K562 (cell line): ENCODE results near the gene SEC24A. TPM values are rescaled to one million over a fixed set of nuclear protein-coding genes. Genes with fewer than 3 reads are reported as not detected.

Experiments
- ATAC-seq: fragments of 200-7000 bp; cut with Tn5 transposase; 3 replicates; pipeline ENCODE4 v1.9.1; 2020; ENCODE audit warnings: moderate library complexity
- BruUV-seq: library from RNA; stranded (reverse); fragments of 400-500 nt; replicated peaks from 2 replicates; lab custom pipeline; 2021; lab: Mats Ljungman, UMichigan
- CTCF ChIA-PET: fragments of 300-600 bp; formaldehyde crosslinking; extraction: SDS; loops from one replicate; lab custom pipeline; 2021; ENCODE audit warnings: low intra/inter-chr PET ratio; lab: Yijun Ruan, JAX
- POLR2A ChIA-PET: fragments of 300-600, 350-650 bp; sonication (Branson Sonifier 250); formaldehyde crosslinking; extraction: SDS; loops from one replicate; lab custom pipeline; 2021; ENCODE audit warnings: antibody characterized with exemption, inconsistent platforms; lab: Yijun Ruan, JAX
- DNase-seq, 4 experiments: peaks; one replicate each; pipeline versions ENCODE4 v3.0.0 to v3.0.0-alpha.2; 2011 to 2018; ENCODE audit warnings: low spot score in 3 of 4, mixed read lengths in 3 of 4; ENCODE audit errors: extremely low read depth in 1 of 4
- FAIRE-seq: peaks from 2 replicates; lab custom pipeline; 2011; peaks lifted over from hg19 to GRCh38; lab: Jason Lieb, UNC
- H2AFZ ChIP-seq: 2 replicates; pipeline ENCODE4 v1.6.0; 2011; ENCODE audit warnings: low read depth, low read length, control low read depth, inconsistent platforms
- H3K27ac ChIP-seq: fragments of 200-600 bp; 3 replicates; pipeline ENCODE4 v1.8.0; 2011; ENCODE audit warnings: low read depth, mild to moderate bottlenecking, control low read depth, inconsistent platforms, low read length, moderate library complexity, mixed read lengths; ENCODE audit errors: extremely low read depth
- H3K27me3 ChIP-seq, 2 experiments: fragments of 300-600 bp in 1 of 2; 2 replicates in 1 of 2; 3 replicates in 1 of 2; pipeline versions ENCODE4 v1.6.0 to v1.8.0; 2011; ENCODE audit warnings: inconsistent platforms in 2 of 2, low read length in 2 of 2, mild to moderate bottlenecking in 1 of 2, mixed read lengths in 1 of 2, moderate library complexity in 1 of 2; ENCODE audit not compliant: control insufficient read depth in 2 of 2, insufficient read depth in 2 of 2
- H3K36me3 ChIP-seq: fragments of 300-600 bp; 3 replicates; pipeline ENCODE4 v1.8.0; 2011; ENCODE audit warnings: mild to moderate bottlenecking, low read length, inconsistent platforms; ENCODE audit not compliant: control insufficient read depth, insufficient read depth
- H3K4me1 ChIP-seq, 2 experiments: fragments of 200-600 bp in 1 of 2; replicated peaks in 1 of 2; 2 replicates in 1 of 2; 3 replicates in 1 of 2; pipeline versions ENCODE4 v1.5.1 to v1.8.0; 2011; ENCODE audit warnings: inconsistent platforms in 2 of 2, low read length in 2 of 2, mild to moderate bottlenecking in 1 of 2, mixed read lengths in 1 of 2, moderate library complexity in 1 of 2; ENCODE audit not compliant: control insufficient read depth in 2 of 2, insufficient read depth in 2 of 2
- H3K4me2 ChIP-seq: 2 replicates; pipeline ENCODE4 v1.6.1; 2011; ENCODE audit warnings: low read length, control low read depth, inconsistent platforms, mixed read lengths; ENCODE audit not compliant: insufficient read depth
- H3K4me3 ChIP-seq: fragments of 200-600 bp; sonication (generic), shearing (Covaris generic); 2 replicates; pipeline ENCODE4 v1.5.1; 2016; ENCODE audit warnings: control low read depth, inconsistent platforms
- H3K79me2 ChIP-seq: fragments of 200-600 bp; 3 replicates; pipeline ENCODE4 v1.8.0; 2011; ENCODE audit warnings: low read length, inconsistent platforms; ENCODE audit not compliant: control insufficient read depth, insufficient read depth
- H3K9ac ChIP-seq, 2 experiments: 2 replicates each; pipeline versions ENCODE4 v1.6.0 to v1.6.1; 2011; ENCODE audit warnings: low read depth in 2 of 2, low read length in 2 of 2, control low read depth in 1 of 2, inconsistent platforms in 1 of 2, mild to moderate bottlenecking in 1 of 2, mixed read lengths in 1 of 2; ENCODE audit not compliant: insufficient read depth in 1 of 2
- H3K9me1 ChIP-seq: one replicate; pipeline ENCODE4 v1.6.0; 2011; ENCODE audit warnings: inconsistent platforms, mild to moderate bottlenecking, low read length, moderate library complexity; ENCODE audit not compliant: control insufficient read depth, insufficient read depth
- H3K9me3 ChIP-seq: replicated peaks from 2 replicates; pipeline ENCODE4 v1.5.1; 2011; ENCODE audit warnings: low read depth, low read length, inconsistent platforms; ENCODE audit not compliant: control insufficient read depth, insufficient read depth
- H4K20me1 ChIP-seq: replicated peaks from 2 replicates; pipeline ENCODE4 v1.6.1; 2011; ENCODE audit warnings: low read length, inconsistent platforms, mixed read lengths; ENCODE audit not compliant: control insufficient read depth, insufficient read depth
- ARNT ChIP-seq, 2 experiments: fragments of 450-650 bp; IDR thresholded peaks; 2 replicates each; pipeline ENCODE4 v1.6.1; 2016; ENCODE audit warnings: mild to moderate bottlenecking in 1 of 2
- BHLHE40 ChIP-seq: IDR thresholded peaks from 2 replicates; pipeline ENCODE4 v1.6.1; 2011; ENCODE audit warnings: low read length, improper control_type of control experiment
- E2F3 ChIP-seq: fragments of 250-450 bp; sonication (Bioruptor Pico); IDR thresholded peaks from 2 replicates; pipeline ENCODE4 v1.4.0; 2020; ENCODE audit warnings: mild to moderate bottlenecking
- HDAC2 ChIP-seq: fragments of 450-650 bp; IDR thresholded peaks from 2 replicates; pipeline ENCODE4 v1.6.1; 2016; ENCODE audit warnings: mild to moderate bottlenecking
- HEY1 ChIP-seq: fragments of 250-450 bp; sonication (Bioruptor Pico); IDR thresholded peaks from 2 replicates; pipeline ENCODE4 v1.5.0; 2020; ENCODE audit warnings: mild to moderate bottlenecking, moderate library complexity, borderline replicate concordance
- KHSRP ChIP-seq: fragments of 450-650 bp; IDR thresholded peaks from 2 replicates; pipeline ENCODE4 v1.6.1; 2017
- KLF13 ChIP-seq: fragments of 450-650 bp; IDR thresholded peaks from 2 replicates; pipeline ENCODE4 v1.6.1; 2016; ENCODE audit warnings: missing genetic modification characterization, low read depth, mild to moderate bottlenecking, missing compliant biosample characterization, moderate library complexity, borderline replicate concordance
- L3MBTL2 ChIP-seq: fragments of 450-650 bp; IDR thresholded peaks from 2 replicates; pipeline ENCODE4 v1.6.1; 2016; ENCODE audit warnings: mild to moderate bottlenecking, moderate library complexity
- MAZ ChIP-seq, 2 experiments: fragments of 450-650 bp in 1 of 2; sonication (generic) in 1 of 2; formaldehyde crosslinking; IDR thresholded peaks in 1 of 2; conservative IDR thresholded peaks in 1 of 2; 2 replicates each; pipeline versions ENCODE4 v1.4.0 to v1.5.0; 2020; ENCODE audit warnings: mild to moderate bottlenecking in 1 of 2, missing genetic modification reagents in 1 of 2
- MEIS2 ChIP-seq: fragments of 450-650 bp; IDR thresholded peaks from 2 replicates; pipeline ENCODE4 v1.6.1; 2014; ENCODE audit warnings: mild to moderate bottlenecking; ENCODE audit not compliant: partially characterized antibody
- MLLT1 ChIP-seq, 2 experiments: fragments of 450-650 bp; IDR thresholded peaks; 2 replicates each; pipeline ENCODE4 v1.6.1; 2016
- MTA2 ChIP-seq: fragments of 450-650 bp; IDR thresholded peaks from 2 replicates; pipeline ENCODE4 v1.6.1; 2016; ENCODE audit warnings: low read depth
- NFYB ChIP-seq: IDR thresholded peaks from 2 replicates; pipeline ENCODE4 v1.6.1; 2011; ENCODE audit warnings: mild to moderate bottlenecking, moderate library complexity; ENCODE audit not compliant: insufficient read length; ENCODE audit errors: extremely low read depth
- SRF ChIP-seq, 2 experiments: fragments of 250-450, 450-650 bp in 1 of 2; sonication (Bioruptor Pico) in 1 of 2; sonication (generic) in 1 of 2; formaldehyde crosslinking; IDR thresholded peaks; 2 replicates each; pipeline versions ENCODE4 v1.5.0 to v1.5.1; 2020 to 2022; ENCODE audit warnings: mild to moderate bottlenecking in 1 of 2, missing genetic modification reagents in 1 of 2
- TAF7 ChIP-seq: fragments of 450-650 bp; IDR thresholded peaks from 2 replicates; pipeline ENCODE4 v1.6.1; 2016; ENCODE audit warnings: missing genetic modification characterization, missing compliant biosample characterization
- WGBS: fragments of 100-300 bp; shearing (Covaris generic); methylation state at CpG from one replicate; pipeline ENCODE4 v1.1.6; 2016; ENCODE audit warnings: low coverage, mixed read lengths; ENCODE audit not compliant: insufficient coverage; ENCODE audit errors: missing lambda C conversion rate; 5-methylcytosine and 5-hydroxymethylcytosine counted together
- in situ Hi-C: fragments of 300-500 bp; cut with MboI; formaldehyde crosslinking; loops from 4 replicates; pipeline ENCODE4 v1.15.0; 2018; ENCODE audit warnings: inconsistent platforms, mixed read lengths
- intact Hi-C: fragments of 100-400 bp; cut with micrococcal nuclease; formaldehyde crosslinking; loops from 2 replicates; pipeline ENCODE4 v1.14.2; 2022
- polyA plus RNA-seq, 8 experiments: library from polyadenylated mRNA; depleted of rRNA in 4 of 8; stranded (reverse) in 5 of 8; unstranded in 3 of 8; fragments of >200 nt; fragmentation: Nextera tagmentation in 2 of 8; fragmentation: Illumina TruSeq in 1 of 8; extraction: Ambion mirVana in 2 of 8; extraction: Trizol in 1 of 8; gene quantifications; 2 replicates each; pipeline versions ENCODE4 v1.2.1 to v1.2.3, GENCODE V29; 2011 to 2014; ENCODE audit warnings: inconsistent platforms in 1 of 8, missing spikeins in 1 of 8
- total RNA-seq, 7 experiments: library from RNA; depleted of rRNA in 6 of 7; stranded (reverse); fragments of >200 nt in 6 of 7; fragmentation: Illumina TruSeq in 2 of 7; extraction: Trizol in 2 of 7; gene quantifications; 2 replicates each; pipeline versions ENCODE4 v1.2.1 to v1.2.3, GENCODE V29; 2011 to 2021; ENCODE audit warnings: low replicate concordance in 1 of 7
- TF ChIP-seq, protein P1 (sequence below): fragments of 450-650 bp; IDR thresholded peaks from 2 replicates; pipeline ENCODE4 v1.6.1; 2014; ENCODE audit warnings: low read depth, mild to moderate bottlenecking, moderate library complexity, borderline replicate concordance

The SEC24A gene
- total and polyA plus RNA-seq, 9 of the 15 experiments (the other 6 are each of a cell fraction or from before 2014, with no cell fraction given) = 7.9 to 36.5 (median 17.5) TPM

DNA sequence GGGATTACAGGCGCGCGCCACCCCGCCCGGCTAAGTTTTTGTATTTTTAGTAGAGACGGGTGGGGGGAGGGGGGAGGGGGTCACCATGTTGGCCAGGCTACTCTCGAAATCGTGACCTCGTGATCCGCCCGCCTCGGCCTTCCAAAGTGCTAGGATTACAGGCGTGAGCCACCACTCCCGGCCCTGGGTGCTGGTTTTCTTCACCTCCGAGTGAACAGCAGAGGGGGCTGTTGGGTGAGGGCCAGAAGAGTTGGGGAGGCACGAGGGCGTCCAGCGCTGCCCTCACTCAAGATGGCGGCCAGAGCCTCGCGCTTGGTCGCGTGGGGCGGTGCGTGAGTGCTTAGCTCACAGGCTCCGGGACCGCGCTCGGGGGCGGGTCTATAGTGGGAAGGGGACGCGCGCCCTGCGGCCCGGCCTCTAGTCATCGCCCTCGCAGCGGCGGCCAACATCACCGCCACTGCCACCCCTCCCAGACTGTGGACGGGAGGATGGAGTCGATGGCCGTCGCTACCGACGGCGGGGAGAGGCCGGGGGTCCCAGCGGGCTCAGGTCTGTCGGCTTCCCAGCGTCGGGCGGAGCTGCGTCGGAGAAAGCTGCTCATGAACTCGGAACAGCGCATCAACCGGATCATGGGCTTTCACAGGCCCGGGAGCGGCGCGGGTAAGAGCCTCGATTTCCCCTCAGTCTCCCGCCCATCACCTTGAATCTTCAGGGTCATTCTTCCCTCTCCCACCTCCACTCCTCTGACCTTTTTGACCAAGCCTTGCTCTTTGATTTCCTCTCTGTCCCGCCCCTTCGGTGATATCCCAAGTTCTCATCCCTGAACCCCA is 89.8 kb downstream of the SEC24A start, which contains the start of gene CAMLG (continued):
- TF ChIP-seq E2F3 (CRISPR knock-in tag) = peak; percentile 61
- TF ChIP-seq TAF7 (tag) = peak; percentile 55; the same call in 1 of the 2 replicates
- no peak for TF ChIP-seq NFYB
- TF ChIP-seq HDAC2 = no peak
- no peak for TF ChIP-seq MTA2
- no peak for TF ChIP-seq KHSRP
- TF ChIP-seq, all 486 proteins: peak for 161

GRCh38 chr5:134738963-134739661 is 90.5 kb downstream of the SEC24A start:
- peaks cover 25% of the 10 kb centered on the region; the same call in 2 of the 3 replicates for H3K36me3 ChIP-seq
- H3K4me3 ChIP-seq = peak overlapping the region; percentile 71
- peaks cover 13 to 15% of the 10 kb centered on the region in 2 experiments for H3K4me1 ChIP-seq
- peak; percentile 40 to 71 (median 52) for DNase-seq
- ChIA-PET CTCF (interaction anchor here (1.2 kb wide), 1 partner anchor 166 kb away, joined by 3 read pairs; the partner anchor contains the start of gene PCBD2), POLR2A (interaction anchor here (0.6 to 4.0 kb wide), 13 partner anchors 8 to 533 kb away, joined by 3 to 21 read pairs (median 4); partner anchors contain the start of genes C5orf24, DDX46 and SEC24A)
- no peaks in the 10 kb centered on the region for H3K9me3 ChIP-seq
- H3K4me2 ChIP-seq = peak overlapping the region; percentile 96
- peaks cover 32% of the 10 kb centered on the region for H3K79me2 ChIP-seq
- in situ Hi-C loops (no loop called here), intact Hi-C loops (loop anchor here (1.0 to 5.0 kb wide), 4 partner anchors 19 to 166 kb away; partner anchors contain the start of genes C5orf24, DDX46 and PCBD2)
- peak; percentile 80 for ATAC-seq
- H4K20me1 ChIP-seq = no peaks in the 10 kb centered on the region
- peak overlapping the region; percentile 91 for H2AFZ ChIP-seq
- H3K9ac ChIP-seq = peak overlapping the region; percentile 82 to 93; a peak in 3 of 4 replicates
- FAIRE-seq = peak; percentile 85
- no peaks in the 10 kb centered on the region for H3K27me3 ChIP-seq
- TSS peak; percentile 41 for BruUV-seq
- no peaks in the 10 kb centered on the region for H3K9me1 ChIP-seq
- WGBS = under 1% methylated on average over 21 of the region's 21 CpGs
- peak overlapping the region; percentile 71 for H3K27ac ChIP-seq
- TF ChIP-seq BHLHE40 (peak; percentile 71), L3MBTL2 (peak; percentile 97), MLLT1 (IDR thresholded peaks at IDR 0.05) (peak in 1 of 2 experiments; percentile 32; a peak in 2 of 4 replicates), HEY1 (CRISPR knock-in tag) (no peak), MEIS2 (peak; percentile 43), KLF13 (peak; percentile 55; the same call in 1 of the 2 replicates), MAZ (CRISPR knock-in tag; conservative IDR thresholded peaks at IDR 0.05 in 1 of 2, IDR thresholded peaks at IDR 0.05 in 1 of 2) (0 out of 4 replicates have a peak, but pooled peaks of 1 of the 2 experiments have one; percentile 28), SRF (CRISPR knock-in tag; IDR thresholded peaks at IDR 0.05) (peak in 1 of 2 experiments; percentile 56; a peak in 2 of 4 replicates), ARNT (IDR thresholded peaks at IDR 0.05) (0 out of 4 replicates have a peak, but pooled peaks have one; percentile 30 to 63)
- TF ChIP-seq, protein P1, sequence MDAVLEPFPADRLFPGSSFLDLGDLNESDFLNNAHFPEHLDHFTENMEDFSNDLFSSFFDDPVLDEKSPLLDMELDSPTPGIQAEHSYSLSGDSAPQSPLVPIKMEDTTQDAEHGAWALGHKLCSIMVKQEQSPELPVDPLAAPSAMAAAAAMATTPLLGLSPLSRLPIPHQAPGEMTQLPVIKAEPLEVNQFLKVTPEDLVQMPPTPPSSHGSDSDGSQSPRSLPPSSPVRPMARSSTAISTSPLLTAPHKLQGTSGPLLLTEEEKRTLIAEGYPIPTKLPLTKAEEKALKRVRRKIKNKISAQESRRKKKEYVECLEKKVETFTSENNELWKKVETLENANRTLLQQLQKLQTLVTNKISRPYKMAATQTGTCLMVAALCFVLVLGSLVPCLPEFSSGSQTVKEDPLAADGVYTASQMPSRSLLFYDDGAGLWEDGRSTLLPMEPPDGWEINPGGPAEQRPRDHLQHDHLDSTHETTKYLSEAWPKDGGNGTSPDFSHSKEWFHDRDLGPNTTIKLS = peak; percentile 25; the same call in 1 of the 2 replicates
